GM12878 (cell line): ENCODE data around the gene SLC24A4. TPM values are rescaled to one million over a fixed set of nuclear protein-coding genes. Genes with fewer than 3 reads are reported as not detected.

ENCODE experiments used
- ATAC-seq: fragments of 200-7000 bp; cut with Tn5 transposase; 3 replicates; pipeline ENCODE4 v1.9.1; 2020; ENCODE audit warnings: mild to moderate bottlenecking, moderate library complexity
- BruUV-seq: library from RNA; stranded (reverse); fragments of 400-500 nt; replicated peaks from 2 replicates; lab custom pipeline; 2021; lab: Mats Ljungman, UMichigan
- CTCF ChIA-PET: fragments of 300-600 bp; sonication (Branson Sonifier 250); formaldehyde crosslinking; extraction: SDS; loops from one replicate; lab custom pipeline; 2021; ENCODE audit warnings: inconsistent platforms; lab: Yijun Ruan, JAX
- POLR2A ChIA-PET: fragments of 350-600 bp; formaldehyde crosslinking; extraction: SDS; loops from one replicate; lab custom pipeline; 2021; ENCODE audit warnings: inconsistent platforms; lab: Charles Lee
- RAD21 ChIA-PET: fragments of 300-600 bp; sonication (Branson Sonifier 250); formaldehyde crosslinking; loops from one replicate; lab custom pipeline; 2023; ENCODE audit warnings: antibody characterized with exemption; ENCODE audit not compliant: unreplicated experiment; lab: Charles Lee
- SMC1A ChIA-PET: fragments of 300-600 bp; sonication (Branson Sonifier 250); formaldehyde crosslinking; loops from one replicate; lab custom pipeline; 2023; ENCODE audit not compliant: unreplicated experiment, uncharacterized antibody; lab: Charles Lee
- DNase-seq: peaks from one replicate; pipeline ENCODE4 v3.0.0-alpha.2; 2011; ENCODE audit warnings: low read depth, low spot score
- FAIRE-seq: peaks from 3 replicates; lab custom pipeline; 2011; peaks lifted over from hg19 to GRCh38; lab: Jason Lieb, UNC
- H2AFZ ChIP-seq: 2 replicates; pipeline ENCODE4 v1.6.0; 2011; ENCODE audit warnings: low read depth, low read length, control low read depth; ENCODE audit not compliant: control insufficient read depth
- H3K27ac ChIP-seq: 2 replicates; pipeline ENCODE4 v1.5.1; 2011; ENCODE audit warnings: control low read depth; ENCODE audit not compliant: control insufficient read depth, insufficient read depth
- H3K27me3 ChIP-seq, 2 experiments: replicated peaks in 1 of 2; 2 replicates each; pipeline versions ENCODE4 v1.6.0 to v1.6.1; 2011; ENCODE audit warnings: low read length in 1 of 2; ENCODE audit not compliant: control insufficient read depth in 2 of 2, insufficient read depth in 2 of 2
- H3K36me3 ChIP-seq, 2 experiments: 2 replicates each; pipeline ENCODE4 v1.5.1; 2011; ENCODE audit warnings: low read length in 1 of 2; ENCODE audit not compliant: control insufficient read depth in 2 of 2, insufficient read depth in 2 of 2
- H3K4me1 ChIP-seq: 2 replicates; pipeline ENCODE4 v1.6.1; 2011; ENCODE audit warnings: mild to moderate bottlenecking, low read length, moderate library complexity, mixed read lengths; ENCODE audit not compliant: control insufficient read depth, insufficient read depth
- H3K4me2 ChIP-seq: 2 replicates; pipeline ENCODE4 v1.6.0; 2011; ENCODE audit warnings: control low read depth; ENCODE audit not compliant: control insufficient read depth, insufficient read depth
- H3K4me3 ChIP-seq: fragments of 200-600 bp; sonication (generic); 2 replicates; pipeline ENCODE4 v1.5.1; 2016
- H3K79me2 ChIP-seq: 2 replicates; pipeline ENCODE4 v1.6.0; 2011; ENCODE audit warnings: low read length; ENCODE audit not compliant: control insufficient read depth, insufficient read depth
- H3K9ac ChIP-seq: 2 replicates; pipeline ENCODE4 v1.8.0; 2011; ENCODE audit warnings: low read length, control low read depth, mixed read lengths; ENCODE audit not compliant: control insufficient read depth, insufficient read depth
- H3K9me3 ChIP-seq: replicated peaks from 3 replicates; pipeline ENCODE4 v1.5.1; 2011; ENCODE audit warnings: mild to moderate bottlenecking, low read length; ENCODE audit not compliant: control insufficient read depth, insufficient read depth
- H4K20me1 ChIP-seq: 2 replicates; pipeline ENCODE4 v1.6.0; 2011; ENCODE audit not compliant: control insufficient read depth, insufficient read depth
- BMI1 ChIP-seq: fragments of 450-650 bp; IDR thresholded peaks from 2 replicates; pipeline ENCODE4 v1.6.1; 2016; ENCODE audit warnings: mild to moderate bottlenecking, moderate library complexity, borderline replicate concordance
- CBFB ChIP-seq: IDR thresholded peaks from 2 replicates; pipeline ENCODE4 v1.6.1; 2016; ENCODE audit warnings: antibody characterized with exemption, low read depth
- CREM ChIP-seq: IDR thresholded peaks from 2 replicates; pipeline ENCODE4 v1.6.1; 2014; ENCODE audit warnings: antibody characterized with exemption, low read depth
- ETV6 ChIP-seq, 2 experiments: fragments of 450-650 bp in 1 of 2; IDR thresholded peaks in 1 of 2; conservative IDR thresholded peaks in 1 of 2; 2 replicates each; pipeline ENCODE4 v1.6.1; 2014; ENCODE audit warnings: antibody characterized with exemption in 1 of 2, borderline replicate concordance in 1 of 2, low read depth in 1 of 2, mild to moderate bottlenecking in 1 of 2, moderate library complexity in 1 of 2
- MTA3 ChIP-seq: IDR thresholded peaks from 2 replicates; pipeline ENCODE4 v1.6.1; 2012; ENCODE audit warnings: low read length, inconsistent platforms, borderline replicate concordance
- MXI1 ChIP-seq: fragments of 150-350 bp; IDR thresholded peaks from 2 replicates; pipeline ENCODE4 v1.6.1; 2011; ENCODE audit warnings: low read depth, mild to moderate bottlenecking, inconsistent platforms, low read length, improper control_type of control experiment
- NBN ChIP-seq: fragments of 450-650 bp; IDR thresholded peaks from 2 replicates; pipeline ENCODE4 v1.6.1; 2016
- NFXL1 ChIP-seq: fragments of 450-650 bp; IDR thresholded peaks from 2 replicates; pipeline ENCODE4 v1.6.1; 2017; ENCODE audit warnings: antibody characterized with exemption, mild to moderate bottlenecking, borderline replicate concordance
- PAX8 ChIP-seq: fragments of 450-650 bp; IDR thresholded peaks from 2 replicates; pipeline ENCODE4 v1.6.1; 2017; ENCODE audit warnings: mild to moderate bottlenecking, moderate library complexity
- RB1 ChIP-seq: fragments of 450-650 bp; formaldehyde crosslinking; IDR thresholded peaks from 2 replicates; pipeline ENCODE4 v1.6.1; 2017; ENCODE audit warnings: mild to moderate bottlenecking, borderline replicate concordance
- ZSCAN29 ChIP-seq: fragments of 450-650 bp; IDR thresholded peaks from 2 replicates; pipeline ENCODE4 v1.6.1; 2017; ENCODE audit warnings: mild to moderate bottlenecking, moderate library complexity
- ZZZ3 ChIP-seq: IDR thresholded peaks from 2 replicates; pipeline ENCODE4 v1.6.1; 2011; ENCODE audit warnings: low read depth; ENCODE audit not compliant: control insufficient read depth, insufficient read length
- WGBS: methylation state at CpG from one replicate; pipeline ENCODE4 v1.1.6; 2016; ENCODE audit warnings: low lambda C conversion rate; ENCODE audit not compliant: insufficient replicate concordance, insufficient coverage; ENCODE audit errors: missing lambda C conversion rate; 5-methylcytosine and 5-hydroxymethylcytosine counted together
- in situ Hi-C: fragments of 300-500 bp; cut with MboI; formaldehyde crosslinking; loops from 9 replicates; pipeline ENCODE4 v1.14.3; 2018; ENCODE audit warnings: mixed read lengths
- intact Hi-C: fragments of 100-400 bp; cut with micrococcal nuclease; formaldehyde crosslinking; loops from one replicate; pipeline ENCODE4 v1.14.2; 2022; ENCODE audit not compliant: unreplicated experiment
- polyA plus RNA-seq, 11 experiments: library from polyadenylated mRNA; depleted of rRNA in 4 of 11; unstranded in 6 of 11; stranded (reverse) in 5 of 11; fragments of >200 nt; fragmentation: Nextera tagmentation in 4 of 11; fragmentation: Illumina TruSeq in 1 of 11; extraction: Ambion mirVana in 4 of 11; extraction: Trizol in 1 of 11; gene quantifications; 1 replicate in 1 of 11; 2 replicates in 10 of 11; pipeline versions ENCODE4 v1.2.1 to v1.2.3, GENCODE V29; 2011 to 2016; ENCODE audit warnings: inconsistent platforms in 2 of 11, missing spikeins in 2 of 11, low read depth in 1 of 11
- total RNA-seq, 4 experiments: library from RNA; depleted of rRNA in 3 of 4; stranded (reverse); fragments of >200 nt in 3 of 4; fragmentation: Illumina TruSeq in 1 of 4; extraction: Trizol in 1 of 4; gene quantifications; 2 replicates each; pipeline versions ENCODE4 v1.2.1 to v1.2.3, GENCODE V29; 2013 to 2021
- TF ChIP-seq, protein P1 (sequence below): IDR thresholded peaks from 2 replicates; pipeline ENCODE4 v1.6.1; 2011; ENCODE audit warnings: borderline replicate concordance, low read depth, mild to moderate bottlenecking, moderate library complexity, mixed read lengths, low read length; ENCODE audit not compliant: insufficient read depth; ENCODE audit errors: extremely low read length
- TF ChIP-seq, protein P2 (sequence below): fragments of 450-650 bp; IDR thresholded peaks from 2 replicates; pipeline ENCODE4 v1.6.1; 2016; ENCODE audit warnings: mild to moderate bottlenecking
- TF ChIP-seq, protein P3 (sequence below): fragments of 450-650 bp; formaldehyde crosslinking; IDR thresholded peaks from 2 replicates; pipeline ENCODE4 v1.4.0; 2020; ENCODE audit warnings: mild to moderate bottlenecking, moderate library complexity
- TF ChIP-seq, protein P4 (sequence below): fragments of 450-650 bp; IDR thresholded peaks from 2 replicates; pipeline ENCODE4 v1.6.1; 2017; ENCODE audit warnings: borderline replicate concordance

Gene SLC24A4
- total and polyA plus RNA-seq, 10 of the 15 experiments (the other 5 are each of a cell fraction or from before 2014, with no cell fraction given): under 0.01 to 0.46 (median 0.04) TPM; not detected in 5

GRCh38 chr14:92277031-92277430, 45.9 kb upstream of the SLC24A4 start:
- Histone ChIP-seq H4K20me1 (no peaks in the 10 kb centered on the region), H3K4me3 (no peak overlapping the region), H3K9ac (no peak overlapping the region), H3K4me1 (peaks cover 6% of the 10 kb centered on the region; the same call in 1 of the 2 replicates)
- ChIA-PET POLR2A (no interaction called here), SMC1A (no interaction called here), CTCF (no interaction called here)
- 48% methylated on average over 4 of the region's 5 CpGs for WGBS
- in situ Hi-C loops: no loop called here
- TF ChIP-seq RB1: no peak
- TF ChIP-seq NBN: no peak
- no peak for TF ChIP-seq ZZZ3
- no peak for TF ChIP-seq CBFB
- TF ChIP-seq CREM: no peak
- TF ChIP-seq, protein P1, sequence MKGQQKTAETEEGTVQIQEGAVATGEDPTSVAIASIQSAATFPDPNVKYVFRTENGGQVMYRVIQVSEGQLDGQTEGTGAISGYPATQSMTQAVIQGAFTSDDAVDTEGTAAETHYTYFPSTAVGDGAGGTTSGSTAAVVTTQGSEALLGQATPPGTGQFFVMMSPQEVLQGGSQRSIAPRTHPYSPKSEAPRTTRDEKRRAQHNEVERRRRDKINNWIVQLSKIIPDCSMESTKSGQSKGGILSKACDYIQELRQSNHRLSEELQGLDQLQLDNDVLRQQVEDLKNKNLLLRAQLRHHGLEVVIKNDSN: no peak
- no peak for TF ChIP-seq BMI1
- no peak for TF ChIP-seq ZSCAN29
- no peak for TF ChIP-seq MTA3
- TF ChIP-seq MXI1: no peak
- TF ChIP-seq, protein P2, sequence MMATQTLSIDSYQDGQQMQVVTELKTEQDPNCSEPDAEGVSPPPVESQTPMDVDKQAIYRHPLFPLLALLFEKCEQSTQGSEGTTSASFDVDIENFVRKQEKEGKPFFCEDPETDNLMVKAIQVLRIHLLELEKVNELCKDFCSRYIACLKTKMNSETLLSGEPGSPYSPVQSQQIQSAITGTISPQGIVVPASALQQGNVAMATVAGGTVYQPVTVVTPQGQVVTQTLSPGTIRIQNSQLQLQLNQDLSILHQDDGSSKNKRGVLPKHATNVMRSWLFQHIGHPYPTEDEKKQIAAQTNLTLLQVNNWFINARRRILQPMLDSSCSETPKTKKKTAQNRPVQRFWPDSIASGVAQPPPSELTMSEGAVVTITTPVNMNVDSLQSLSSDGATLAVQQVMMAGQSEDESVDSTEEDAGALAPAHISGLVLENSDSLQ: no peak
- TF ChIP-seq PAX8: no peak
- TF ChIP-seq, protein P3, sequence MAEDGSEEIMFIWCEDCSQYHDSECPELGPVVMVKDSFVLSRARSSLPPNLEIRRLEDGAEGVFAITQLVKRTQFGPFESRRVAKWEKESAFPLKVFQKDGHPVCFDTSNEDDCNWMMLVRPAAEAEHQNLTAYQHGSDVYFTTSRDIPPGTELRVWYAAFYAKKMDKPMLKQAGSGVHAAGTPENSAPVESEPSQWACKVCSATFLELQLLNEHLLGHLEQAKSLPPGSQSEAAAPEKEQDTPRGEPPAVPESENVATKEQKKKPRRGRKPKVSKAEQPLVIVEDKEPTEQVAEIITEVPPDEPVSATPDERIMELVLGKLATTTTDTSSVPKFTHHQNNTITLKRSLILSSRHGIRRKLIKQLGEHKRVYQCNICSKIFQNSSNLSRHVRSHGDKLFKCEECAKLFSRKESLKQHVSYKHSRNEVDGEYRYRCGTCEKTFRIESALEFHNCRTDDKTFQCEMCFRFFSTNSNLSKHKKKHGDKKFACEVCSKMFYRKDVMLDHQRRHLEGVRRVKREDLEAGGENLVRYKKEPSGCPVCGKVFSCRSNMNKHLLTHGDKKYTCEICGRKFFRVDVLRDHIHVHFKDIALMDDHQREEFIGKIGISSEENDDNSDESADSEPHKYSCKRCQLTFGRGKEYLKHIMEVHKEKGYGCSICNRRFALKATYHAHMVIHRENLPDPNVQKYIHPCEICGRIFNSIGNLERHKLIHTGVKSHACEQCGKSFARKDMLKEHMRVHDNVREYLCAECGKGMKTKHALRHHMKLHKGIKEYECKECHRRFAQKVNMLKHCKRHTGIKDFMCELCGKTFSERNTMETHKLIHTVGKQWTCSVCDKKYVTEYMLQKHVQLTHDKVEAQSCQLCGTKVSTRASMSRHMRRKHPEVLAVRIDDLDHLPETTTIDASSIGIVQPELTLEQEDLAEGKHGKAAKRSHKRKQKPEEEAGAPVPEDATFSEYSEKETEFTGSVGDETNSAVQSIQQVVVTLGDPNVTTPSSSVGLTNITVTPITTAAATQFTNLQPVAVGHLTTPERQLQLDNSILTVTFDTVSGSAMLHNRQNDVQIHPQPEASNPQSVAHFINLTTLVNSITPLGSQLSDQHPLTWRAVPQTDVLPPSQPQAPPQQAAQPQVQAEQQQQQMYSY (CRISPR knock-in tag): no peak
- no peak for TF ChIP-seq ETV6 (conservative IDR thresholded peaks at IDR 0.05 in 1 of 2, IDR thresholded peaks at IDR 0.05 in 1 of 2; ENCODE audit: borderline replicate concordance in 1 of 2, low read depth in 1 of 2)
- TF ChIP-seq, protein P4, sequence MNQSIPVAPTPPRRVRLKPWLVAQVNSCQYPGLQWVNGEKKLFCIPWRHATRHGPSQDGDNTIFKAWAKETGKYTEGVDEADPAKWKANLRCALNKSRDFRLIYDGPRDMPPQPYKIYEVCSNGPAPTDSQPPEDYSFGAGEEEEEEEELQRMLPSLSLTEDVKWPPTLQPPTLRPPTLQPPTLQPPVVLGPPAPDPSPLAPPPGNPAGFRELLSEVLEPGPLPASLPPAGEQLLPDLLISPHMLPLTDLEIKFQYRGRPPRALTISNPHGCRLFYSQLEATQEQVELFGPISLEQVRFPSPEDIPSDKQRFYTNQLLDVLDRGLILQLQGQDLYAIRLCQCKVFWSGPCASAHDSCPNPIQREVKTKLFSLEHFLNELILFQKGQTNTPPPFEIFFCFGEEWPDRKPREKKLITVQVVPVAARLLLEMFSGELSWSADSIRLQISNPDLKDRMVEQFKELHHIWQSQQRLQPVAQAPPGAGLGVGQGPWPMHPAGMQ: no peak
- TF ChIP-seq NFXL1: no peak
- TF ChIP-seq, all 136 proteins: peak for 0
- RAD21 ChIA-PET: no interaction called here
- Histone ChIP-seq H3K36me3 (no peaks in the 10 kb centered on the region), H3K9me3 (no peaks in the 10 kb centered on the region; the same call in 1 of the 3 replicates), H2AFZ (no peak overlapping the region), H3K27ac (no peak overlapping the region), H3K4me2 (no peak overlapping the region), H3K27me3 (no peaks in the 10 kb centered on the region), H3K79me2 (no peaks in the 10 kb centered on the region)
- BruUV-seq: no TSS peak
- DNase-seq (no peak), ATAC-seq (no peak), FAIRE-seq (no peak)
- intact Hi-C loops: no loop called here
